ENCODE measurements around the gene GPR173. TPM values are rescaled to one million over a fixed set of nuclear protein-coding genes. Genes with fewer than 3 reads are reported as not detected.

Gene GPR173
- total RNA-seq, 4 donors from 2014 or later, result 0.23 to 0.88 (median 0.49) TPM

GRCh38 chrX:53049127-53049517, 533 bp downstream of the GPR173 start:
- intact Hi-C loops (cut with DNase I; ENCODE audit: low total_unique reads), result no loop called here
- TF ChIP-seq, protein P1, sequence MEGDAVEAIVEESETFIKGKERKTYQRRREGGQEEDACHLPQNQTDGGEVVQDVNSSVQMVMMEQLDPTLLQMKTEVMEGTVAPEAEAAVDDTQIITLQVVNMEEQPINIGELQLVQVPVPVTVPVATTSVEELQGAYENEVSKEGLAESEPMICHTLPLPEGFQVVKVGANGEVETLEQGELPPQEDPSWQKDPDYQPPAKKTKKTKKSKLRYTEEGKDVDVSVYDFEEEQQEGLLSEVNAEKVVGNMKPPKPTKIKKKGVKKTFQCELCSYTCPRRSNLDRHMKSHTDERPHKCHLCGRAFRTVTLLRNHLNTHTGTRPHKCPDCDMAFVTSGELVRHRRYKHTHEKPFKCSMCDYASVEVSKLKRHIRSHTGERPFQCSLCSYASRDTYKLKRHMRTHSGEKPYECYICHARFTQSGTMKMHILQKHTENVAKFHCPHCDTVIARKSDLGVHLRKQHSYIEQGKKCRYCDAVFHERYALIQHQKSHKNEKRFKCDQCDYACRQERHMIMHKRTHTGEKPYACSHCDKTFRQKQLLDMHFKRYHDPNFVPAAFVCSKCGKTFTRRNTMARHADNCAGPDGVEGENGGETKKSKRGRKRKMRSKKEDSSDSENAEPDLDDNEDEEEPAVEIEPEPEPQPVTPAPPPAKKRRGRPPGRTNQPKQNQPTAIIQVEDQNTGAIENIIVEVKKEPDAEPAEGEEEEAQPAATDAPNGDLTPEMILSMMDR (IDR thresholded peaks at IDR 0.05), result no peak
- TF ChIP-seq POLR2A (IDR thresholded peaks at IDR 0.05), result no peak
- WGBS, 2 donors, result 49% methylated on average over 7 of the region's 8 CpGs; no CpG with 5 or more reads in 1 of the 2 donors
- no peak for DNase-seq (ENCODE audit: low spot score in 2 of 2)
- H3K4me3 ChIP-seq (ENCODE audit: low read depth, poor library complexity, severe bottlenecking), result no peak overlapping the region

- WGBS, 2 donors, result 68 to 86% methylated on average over 4 to 6 of the region's 6 CpGs
- intact Hi-C loops (cut with DNase I; ENCODE audit: low total_unique reads), result no loop called here
- no peak overlapping the region for H3K4me3 ChIP-seq (ENCODE audit: low read depth, poor library complexity, severe bottlenecking)
- TF ChIP-seq POLR2A (IDR thresholded peaks at IDR 0.05), result no peak
- TF ChIP-seq, protein P1 (IDR thresholded peaks at IDR 0.05), result no peak
- no peak for DNase-seq (ENCODE audit: low spot score in 2 of 2)
Observed at GRCh38 chrX:53050841-53051240, 2.3 kb downstream of the GPR173 start.

- 72 to 90% methylated on average over 6 of the region's 6 CpGs for WGBS, 2 donors
- intact Hi-C loops (cut with DNase I; ENCODE audit: low total_unique reads), result no loop called here
- TF ChIP-seq POLR2A (IDR thresholded peaks at IDR 0.05), result no peak
- TF ChIP-seq, protein P1 (IDR thresholded peaks at IDR 0.05), result no peak
- H3K4me3 ChIP-seq (ENCODE audit: low read depth, poor library complexity, severe bottlenecking), result no peak overlapping the region
- no peak for DNase-seq (ENCODE audit: low spot score in 2 of 2)
Observed at GRCh38 chrX:53055244-53055849, 6.8 kb downstream of the GPR173 start.

DNA sequence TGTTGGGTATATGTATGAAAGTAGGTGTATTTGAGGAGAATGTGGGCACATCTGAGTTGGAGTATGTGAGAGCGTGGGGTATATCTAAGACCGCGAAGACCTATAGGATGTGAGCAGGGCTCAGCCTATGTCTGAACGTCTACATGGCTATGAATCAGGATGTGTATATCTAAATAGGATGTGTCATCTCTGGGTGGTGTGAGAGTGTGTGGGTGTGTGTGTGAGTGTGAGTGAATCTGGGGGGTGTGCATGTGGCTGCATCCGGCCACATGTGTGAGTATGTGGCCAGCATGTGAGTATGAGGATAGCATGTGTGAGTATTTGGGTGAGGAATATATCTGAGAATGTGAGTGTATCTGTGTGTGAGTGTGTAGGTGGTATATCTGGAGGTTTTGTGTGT, 7.7 kb downstream of the GPR173 start:
- 83 to 88% methylated on average over 5 of the region's 5 CpGs for WGBS, 2 donors
- TF ChIP-seq, protein P1 (IDR thresholded peaks at IDR 0.05), result no peak
- no peak for TF ChIP-seq POLR2A (IDR thresholded peaks at IDR 0.05)
- intact Hi-C loops (cut with DNase I; ENCODE audit: low total_unique reads), result no loop called here

DNA sequence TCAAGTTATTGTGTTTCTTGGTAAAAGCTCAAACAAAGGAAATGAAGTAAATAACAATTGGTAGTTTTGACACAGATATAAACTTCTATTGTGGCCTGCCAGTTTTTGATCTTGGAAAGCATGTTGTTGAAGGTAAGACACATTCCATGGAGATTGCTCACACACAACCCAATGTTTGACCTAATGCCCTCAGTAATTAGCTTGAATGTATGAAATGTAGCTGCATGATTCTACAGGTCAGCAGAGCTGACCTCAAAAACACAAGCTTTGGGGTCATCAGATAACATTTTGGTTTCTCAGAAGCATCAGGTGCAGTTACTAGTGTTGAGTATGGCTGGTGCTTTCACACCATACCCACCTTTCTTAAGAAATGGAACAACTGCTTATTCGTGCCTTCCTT, 16.5 kb downstream of the GPR173 start:
- intact Hi-C loops (cut with DNase I; ENCODE audit: low total_unique reads), result no loop called here
- H3K4me3 ChIP-seq (ENCODE audit: low read depth, poor library complexity, severe bottlenecking), result no peak overlapping the region
- TF ChIP-seq, protein P1 (IDR thresholded peaks at IDR 0.05), result no peak
- no peak for TF ChIP-seq POLR2A (IDR thresholded peaks at IDR 0.05)
- WGBS, 2 donors, result 63 to 88% methylated on average over 1 of the region's 1 CpG
- no peak for DNase-seq (ENCODE audit: low spot score in 2 of 2)

More for the DNA sequence above, 7.7 kb downstream of the GPR173 start:
- H3K4me3 ChIP-seq (ENCODE audit: low read depth, poor library complexity, severe bottlenecking), result no peak overlapping the region
- DNase-seq (ENCODE audit: low spot score in 2 of 2), result no peak

DNA sequence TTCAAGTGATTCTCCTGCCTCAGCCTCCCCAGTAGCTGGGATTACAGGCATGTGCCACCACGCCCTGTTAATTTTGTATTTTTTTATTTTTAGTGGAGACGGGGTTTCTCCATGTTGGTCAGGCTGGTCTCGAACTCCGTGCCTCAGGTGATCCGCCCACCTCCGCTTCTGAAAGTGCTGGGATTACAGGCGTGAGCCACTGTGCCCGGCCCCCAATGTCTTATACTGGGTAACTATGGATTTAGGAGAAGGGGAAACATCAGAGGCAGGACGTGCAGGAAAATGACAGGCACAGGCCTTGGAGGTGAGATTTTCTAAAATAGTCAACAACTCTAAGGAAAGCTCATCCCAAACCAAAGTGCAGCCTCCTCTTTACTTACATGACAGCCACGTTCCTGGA, 22.5 kb downstream of the GPR173 start:
- WGBS, 2 donors, result 75 to 88% methylated on average over 10 of the region's 10 CpGs
- peak in 1 of 2 donors; percentile 82 for DNase-seq (ENCODE audit: low spot score in 2 of 2)

More for the DNA sequence above, 22.5 kb downstream of the GPR173 start:
- no peak for TF ChIP-seq POLR2A (IDR thresholded peaks at IDR 0.05)
- TF ChIP-seq, protein P1 (IDR thresholded peaks at IDR 0.05), result no peak
- no peak overlapping the region for H3K4me3 ChIP-seq (ENCODE audit: low read depth, poor library complexity, severe bottlenecking)
- intact Hi-C loops (cut with DNase I; ENCODE audit: low total_unique reads), result no loop called here
